Panc1 (cell line): ENCODE results near the gene PRKCG. TPM values are rescaled to one million over a fixed set of nuclear protein-coding genes. Genes with fewer than 3 reads are reported as not detected.

Source experiments
- ATAC-seq: fragments of 200-7000 bp; cut with Tn5 transposase; 2 replicates; pipeline ENCODE4 v1.9.1; 2020; ENCODE audit warnings: mild to moderate bottlenecking, moderate library complexity
- BruUV-seq: library from RNA; stranded (reverse); fragments of 400-500 nt; replicated peaks from 2 replicates; lab custom pipeline; 2021; lab: Mats Ljungman, UMichigan
- CTCF ChIA-PET: fragments of 300-600 bp; sonication (Branson Sonifier 250); formaldehyde crosslinking; loops from one replicate; lab custom pipeline; 2022; ENCODE audit warnings: antibody characterized with exemption; lab: Charles Lee
- POLR2A ChIA-PET: fragments of 300-600 bp; sonication (Branson Sonifier 250); formaldehyde crosslinking; loops from one replicate; lab custom pipeline; 2022; ENCODE audit warnings: antibody characterized with exemption; lab: Charles Lee
- DNase-seq: peaks from one replicate; pipeline ENCODE4 v3.0.0-alpha.2; 2010; ENCODE audit warnings: low read depth, low spot score
- H3K27ac ChIP-seq: 2 replicates; pipeline ENCODE4 v1.5.1; 2011; ENCODE audit warnings: mild to moderate bottlenecking, low read length, inconsistent platforms
- H3K27me3 ChIP-seq: fragments of 200-500 bp; sonication (Bioruptor generic); 2 replicates; pipeline ENCODE4 v1.6.0; 2014; ENCODE audit warnings: low read length, inconsistent platforms; ENCODE audit not compliant: control insufficient read depth, insufficient read depth
- H3K36me3 ChIP-seq: fragments of 200-500 bp; sonication (Bioruptor generic); 2 replicates; pipeline ENCODE4 v1.5.1; 2014; ENCODE audit warnings: inconsistent platforms, mild to moderate bottlenecking, low read length, moderate library complexity; ENCODE audit not compliant: control insufficient read depth, insufficient read depth
- H3K4me1 ChIP-seq: 2 replicates; pipeline ENCODE4 v1.5.1; 2011; ENCODE audit warnings: inconsistent platforms, mild to moderate bottlenecking, low read length, moderate library complexity; ENCODE audit not compliant: control insufficient read depth, insufficient read depth
- H3K4me3 ChIP-seq, 2 experiments: 2 replicates each; pipeline ENCODE4 v1.5.1; 2011 to 2012; ENCODE audit warnings: low read depth in 2 of 2, low read length in 2 of 2, mild to moderate bottlenecking in 2 of 2, inconsistent platforms in 1 of 2, moderate library complexity in 1 of 2
- H3K9me3 ChIP-seq: fragments of 200-500 bp; sonication (Bioruptor generic); 2 replicates; pipeline ENCODE4 v1.5.1; 2014; ENCODE audit warnings: low read depth, mild to moderate bottlenecking, inconsistent platforms, low read length, moderate library complexity; ENCODE audit not compliant: control insufficient read depth, insufficient read depth
- POLR2AphosphoS5 ChIP-seq: IDR thresholded peaks from 2 replicates; pipeline ENCODE4 v1.6.1; 2012; ENCODE audit warnings: mild to moderate bottlenecking, low read depth, low read length, moderate library complexity
- SIN3A ChIP-seq: IDR thresholded peaks from 2 replicates; pipeline ENCODE4 v1.6.1; 2012; ENCODE audit warnings: low read depth, mild to moderate bottlenecking, low read length, moderate library complexity, borderline replicate concordance; ENCODE audit not compliant: insufficient read depth
- TCF7L2 ChIP-seq: IDR thresholded peaks from 2 replicates; pipeline ENCODE4 v1.6.1; 2011; ENCODE audit warnings: mild to moderate bottlenecking, low read depth, low read length, inconsistent platforms
- in situ Hi-C: cut with HindIII; loops from 2 replicates; pipeline ENCODE4 v1.10.0; 2016; ENCODE audit warnings: low sequenced_read_pairs, low pct_unique_long_range_greater_than_20kb
- intact Hi-C: fragments of 100-400 bp; cut with micrococcal nuclease; formaldehyde crosslinking; loops from one replicate; pipeline ENCODE4 v1.10.0; 2022; ENCODE audit not compliant: unreplicated experiment
- total RNA-seq: library from RNA; stranded (reverse); gene quantifications from one replicate; pipeline ENCODE4 v1.2.1, GENCODE V29; 2021; ENCODE audit not compliant: unreplicated experiment
- TF ChIP-seq, protein P1 (sequence below): fragments of 450-650 bp; IDR thresholded peaks from 2 replicates; pipeline ENCODE4 v1.5.1; 2017; ENCODE audit warnings: mild to moderate bottlenecking
- TF ChIP-seq, protein P2 (sequence below), 2 experiments: IDR thresholded peaks; 2 replicates each; pipeline ENCODE4 v1.6.1; 2011 to 2012; ENCODE audit warnings: low read depth in 2 of 2, control low read depth in 1 of 2, low read length in 1 of 2, mild to moderate bottlenecking in 1 of 2, moderate library complexity in 1 of 2; ENCODE audit not compliant: insufficient read depth in 1 of 2

PRKCG gene
- total RNA-seq, 1 experiment from 2014 or later, result 2.5 TPM

GRCh38 chr19:53910170-53910518 lies 28.1 kb downstream of the PRKCG start:
- in situ Hi-C loops, result loop anchor here (25.0 kb wide), 1 partner anchor 127 kb away; no protein-coding TSS in a partner anchor
- Histone ChIP-seq H3K36me3 (no peaks in the 10 kb centered on the region), H3K4me1 (peaks cover 23% of the 10 kb centered on the region), H3K27me3 (no peaks in the 10 kb centered on the region), H3K4me3 (peak overlapping the region; percentile 39 to 56; a peak in 3 of 4 replicates), H3K9me3 (no peaks in the 10 kb centered on the region), H3K27ac (no peak overlapping the region)
- no peak for DNase-seq
- ChIA-PET POLR2A (no interaction called here), CTCF (no interaction called here)
- BruUV-seq, result no TSS peak
- no peak for ATAC-seq
- intact Hi-C loops, result no loop called here
- TF ChIP-seq, protein P1, sequence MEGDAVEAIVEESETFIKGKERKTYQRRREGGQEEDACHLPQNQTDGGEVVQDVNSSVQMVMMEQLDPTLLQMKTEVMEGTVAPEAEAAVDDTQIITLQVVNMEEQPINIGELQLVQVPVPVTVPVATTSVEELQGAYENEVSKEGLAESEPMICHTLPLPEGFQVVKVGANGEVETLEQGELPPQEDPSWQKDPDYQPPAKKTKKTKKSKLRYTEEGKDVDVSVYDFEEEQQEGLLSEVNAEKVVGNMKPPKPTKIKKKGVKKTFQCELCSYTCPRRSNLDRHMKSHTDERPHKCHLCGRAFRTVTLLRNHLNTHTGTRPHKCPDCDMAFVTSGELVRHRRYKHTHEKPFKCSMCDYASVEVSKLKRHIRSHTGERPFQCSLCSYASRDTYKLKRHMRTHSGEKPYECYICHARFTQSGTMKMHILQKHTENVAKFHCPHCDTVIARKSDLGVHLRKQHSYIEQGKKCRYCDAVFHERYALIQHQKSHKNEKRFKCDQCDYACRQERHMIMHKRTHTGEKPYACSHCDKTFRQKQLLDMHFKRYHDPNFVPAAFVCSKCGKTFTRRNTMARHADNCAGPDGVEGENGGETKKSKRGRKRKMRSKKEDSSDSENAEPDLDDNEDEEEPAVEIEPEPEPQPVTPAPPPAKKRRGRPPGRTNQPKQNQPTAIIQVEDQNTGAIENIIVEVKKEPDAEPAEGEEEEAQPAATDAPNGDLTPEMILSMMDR, result no peak
- TF ChIP-seq POLR2AphosphoS5 (no peak), SIN3A (no peak), TCF7L2 (no peak)
- TF ChIP-seq, protein P2, sequence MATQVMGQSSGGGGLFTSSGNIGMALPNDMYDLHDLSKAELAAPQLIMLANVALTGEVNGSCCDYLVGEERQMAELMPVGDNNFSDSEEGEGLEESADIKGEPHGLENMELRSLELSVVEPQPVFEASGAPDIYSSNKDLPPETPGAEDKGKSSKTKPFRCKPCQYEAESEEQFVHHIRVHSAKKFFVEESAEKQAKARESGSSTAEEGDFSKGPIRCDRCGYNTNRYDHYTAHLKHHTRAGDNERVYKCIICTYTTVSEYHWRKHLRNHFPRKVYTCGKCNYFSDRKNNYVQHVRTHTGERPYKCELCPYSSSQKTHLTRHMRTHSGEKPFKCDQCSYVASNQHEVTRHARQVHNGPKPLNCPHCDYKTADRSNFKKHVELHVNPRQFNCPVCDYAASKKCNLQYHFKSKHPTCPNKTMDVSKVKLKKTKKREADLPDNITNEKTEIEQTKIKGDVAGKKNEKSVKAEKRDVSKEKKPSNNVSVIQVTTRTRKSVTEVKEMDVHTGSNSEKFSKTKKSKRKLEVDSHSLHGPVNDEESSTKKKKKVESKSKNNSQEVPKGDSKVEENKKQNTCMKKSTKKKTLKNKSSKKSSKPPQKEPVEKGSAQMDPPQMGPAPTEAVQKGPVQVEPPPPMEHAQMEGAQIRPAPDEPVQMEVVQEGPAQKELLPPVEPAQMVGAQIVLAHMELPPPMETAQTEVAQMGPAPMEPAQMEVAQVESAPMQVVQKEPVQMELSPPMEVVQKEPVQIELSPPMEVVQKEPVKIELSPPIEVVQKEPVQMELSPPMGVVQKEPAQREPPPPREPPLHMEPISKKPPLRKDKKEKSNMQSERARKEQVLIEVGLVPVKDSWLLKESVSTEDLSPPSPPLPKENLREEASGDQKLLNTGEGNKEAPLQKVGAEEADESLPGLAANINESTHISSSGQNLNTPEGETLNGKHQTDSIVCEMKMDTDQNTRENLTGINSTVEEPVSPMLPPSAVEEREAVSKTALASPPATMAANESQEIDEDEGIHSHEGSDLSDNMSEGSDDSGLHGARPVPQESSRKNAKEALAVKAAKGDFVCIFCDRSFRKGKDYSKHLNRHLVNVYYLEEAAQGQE (IDR thresholded peaks at IDR 0.05; ENCODE audit: insufficient read depth in 1 of 2, low read depth in 2 of 2, low read length in 1 of 2), result no peak

- Histone ChIP-seq H3K27ac (no peak overlapping the region), H3K4me3 (no peak overlapping the region), H3K9me3 (no peaks in the 10 kb centered on the region), H3K27me3 (no peaks in the 10 kb centered on the region), H3K36me3 (no peaks in the 10 kb centered on the region), H3K4me1 (peaks cover 10% of the 10 kb centered on the region)
- in situ Hi-C loops, result loop anchor here (25.0 kb wide), 1 partner anchor 125 kb away; no protein-coding TSS in a partner anchor
- BruUV-seq, result no TSS peak
- no peak for TF ChIP-seq POLR2AphosphoS5
- TF ChIP-seq, protein P1, result peak; percentile 84
- TF ChIP-seq TCF7L2, result no peak
- TF ChIP-seq SIN3A, result no peak
- ATAC-seq (no peak), DNase-seq (no peak)
- intact Hi-C loops, result no loop called here
- POLR2A ChIA-PET, result no interaction called here
- CTCF ChIA-PET, result interaction anchor here (0.9 to 1.2 kb wide), 3 partner anchors 24 to 120 kb away, joined by 3 read pairs; no protein-coding TSS in a partner anchor
Observed at GRCh38 chr19:53912653-53913052, 30.7 kb downstream of the PRKCG start.
